Tibial artery (tissue), 4 donors: ENCODE measurements around the gene TNS3.

Experiments used
- DNase-seq, 2 donors: peaks; one replicate each; pipeline ENCODE4 v3.0.0-alpha.2; 2019
- H3K27ac ChIP-seq, 2 donors: fragments of 200-600 bp; sonication (generic) in 1 of 2; 1 replicate in 1 of 2; 2 replicates in 1 of 2; pipeline ENCODE4 v1.5.1; 2018 to 2019; ENCODE audit warnings: mild to moderate bottlenecking in 1 of 2
- H3K27me3 ChIP-seq, 2 donors: fragments of 200-600 bp; sonication (generic) in 1 of 2; one replicate each; pipeline versions ENCODE4 v1.5.1 to v1.6.0; 2016 to 2019
- H3K36me3 ChIP-seq, 3 donors: fragments of 200-600 bp; sonication (generic) in 2 of 3; one replicate each; pipeline ENCODE4 v1.5.1; 2016 to 2019; ENCODE audit warnings: mild to moderate bottlenecking in 2 of 3
- H3K4me1 ChIP-seq, 4 donors: fragments of 200-600 bp; sonication (generic) in 2 of 4; 1 replicate in 3 of 4; 2 replicates in 1 of 4; pipeline ENCODE4 v1.5.1; 2016 to 2019
- H3K4me3 ChIP-seq, 2 donors: fragments of 200-600 bp; sonication (generic) in 1 of 2; 1 replicate in 1 of 2; 2 replicates in 1 of 2; pipeline ENCODE4 v1.5.1; 2018 to 2019; ENCODE audit warnings: mild to moderate bottlenecking in 2 of 2
- H3K9me3 ChIP-seq, 3 donors: fragments of 200-600 bp; sonication (generic) in 1 of 3; one replicate each; pipeline ENCODE4 v1.5.1; 2016 to 2019
- CTCF ChIP-seq, 2 experiments: fragments of 200-600 bp in 1 of 2; fragments of 450-650 bp in 1 of 2; IDR thresholded peaks; one replicate each; pipeline ENCODE4 v1.5.1; 2017 to 2019; ENCODE audit warnings: antibody characterized with exemption in 2 of 2, mild to moderate bottlenecking in 1 of 2, moderate library complexity in 1 of 2
- intact Hi-C: fragments of 100-400 bp; cut with DNase I; formaldehyde crosslinking; loops from one replicate; pipeline ENCODE4 v1.15.0; 2023; ENCODE audit warnings: low total_unique reads

TNS3 gene

GRCh38 chr7:47239931-47240421 is 341.9 kb downstream of the TNS3 start:
- no peak overlapping the region for H3K27ac ChIP-seq
- H3K36me3 ChIP-seq, result no peaks in the 10 kb centered on the region
- intact Hi-C loops, result no loop called here
- H3K27me3 ChIP-seq, result no peaks in the 10 kb centered on the region
- DNase-seq, result no peak
- no peak overlapping the region for H3K4me3 ChIP-seq
- H3K4me1 ChIP-seq, result no peaks in the 10 kb centered on the region
- H3K9me3 ChIP-seq, result no peaks in the 10 kb centered on the region
- no peak for TF ChIP-seq CTCF (IDR thresholded peaks at IDR 0.05)

GRCh38 chr7:47239034-47239433 is 342.9 kb downstream of the TNS3 start:
- intact Hi-C loops, result no loop called here
- H3K4me3 ChIP-seq, result no peak overlapping the region
- no peak for DNase-seq
- TF ChIP-seq CTCF (IDR thresholded peaks at IDR 0.05), result no peak
- no peaks in the 10 kb centered on the region for H3K9me3 ChIP-seq
- H3K4me1 ChIP-seq, result no peaks in the 10 kb centered on the region
- H3K27ac ChIP-seq, result no peak overlapping the region
- H3K36me3 ChIP-seq, result no peaks in the 10 kb centered on the region
- no peaks in the 10 kb centered on the region for H3K27me3 ChIP-seq

GRCh38 chr7:47236480-47237129 is 345.3 kb downstream of the TNS3 start:
- intact Hi-C loops, result no loop called here
- Histone ChIP-seq H3K27ac (no peak overlapping the region), H3K4me1 (no peaks in the 10 kb centered on the region), H3K27me3 (no peaks in the 10 kb centered on the region), H3K4me3 (no peak overlapping the region), H3K36me3 (no peaks in the 10 kb centered on the region), H3K9me3 (no peaks in the 10 kb centered on the region)
- DNase-seq, result no peak
- TF ChIP-seq CTCF (IDR thresholded peaks at IDR 0.05), result no peak

- Histone ChIP-seq H3K36me3 (no peaks in the 10 kb centered on the region), H3K27me3 (no peaks in the 10 kb centered on the region), H3K4me3 (no peak overlapping the region), H3K27ac (no peak overlapping the region), H3K4me1 (no peaks in the 10 kb centered on the region), H3K9me3 (no peaks in the 10 kb centered on the region)
- intact Hi-C loops, result no loop called here
- no peak for TF ChIP-seq CTCF (IDR thresholded peaks at IDR 0.05)
- DNase-seq, result no peak
Observed at GRCh38 chr7:47233996-47234395, 347.9 kb downstream of the TNS3 start.

- intact Hi-C loops, result no loop called here
- H3K36me3 ChIP-seq, result no peaks in the 10 kb centered on the region
- no peak overlapping the region for H3K4me3 ChIP-seq
- no peak overlapping the region for H3K27ac ChIP-seq
- H3K27me3 ChIP-seq, result no peaks in the 10 kb centered on the region
- H3K9me3 ChIP-seq, result no peaks in the 10 kb centered on the region
- no peak for TF ChIP-seq CTCF (IDR thresholded peaks at IDR 0.05)
- H3K4me1 ChIP-seq, result no peaks in the 10 kb centered on the region
- DNase-seq, result no peak
Observed at GRCh38 chr7:47232751-47233412, 349.0 kb downstream of the TNS3 start.
